Measurements from ENCODE around the gene ATF7IP.
A peak's percentile ranks its signal among the peaks of the same experiment; 100 is the strongest.
"Not testable (repeated sequence)": the region's sequence is repeated elsewhere in the genome, so short reads cannot be mapped to it uniquely, and the experiment has no call there.

The ATF7IP gene

GRCh38 chr12:14379508-14379907, 14.0 kb downstream of the ATF7IP start:
- no peak for DNase-seq (ENCODE audit: low read depth)

GRCh38 chr12:14384783-14385638, 19.5 kb downstream of the ATF7IP start:
- DNase-seq (ENCODE audit: low read depth), result peak; percentile 19

- no peak for DNase-seq (ENCODE audit: low read depth)
Observed at GRCh38 chr12:14387219-14387871, 21.9 kb downstream of the ATF7IP start.

GRCh38 chr12:14390449-14390848, 25.0 kb downstream of the ATF7IP start:
- no peak for DNase-seq (ENCODE audit: low read depth)

GRCh38 chr12:14390870-14391530, 25.5 kb downstream of the ATF7IP start:
- DNase-seq (ENCODE audit: low read depth), result no peak

GRCh38 chr12:14393751-14394150, 28.3 kb downstream of the ATF7IP start:
- no peak for DNase-seq (ENCODE audit: low read depth)

- DNase-seq (ENCODE audit: low read depth), result no peak
Observed at GRCh38 chr12:14394317-14395073, 29.0 kb downstream of the ATF7IP start.

- DNase-seq (ENCODE audit: low read depth), result no peak
Observed at GRCh38 chr12:14395074-14395778, 29.7 kb downstream of the ATF7IP start.

- no peak for DNase-seq (ENCODE audit: low read depth)
Observed at GRCh38 chr12:14396071-14396470, 30.6 kb downstream of the ATF7IP start.

GRCh38 chr12:14399871-14400270, 34.4 kb downstream of the ATF7IP start:
- DNase-seq (ENCODE audit: low read depth), result no peak

GRCh38 chr12:14400599-14400998, 35.1 kb downstream of the ATF7IP start:
- DNase-seq (ENCODE audit: low read depth), result no peak

GRCh38 chr12:14401267-14401666, 35.8 kb downstream of the ATF7IP start:
- not testable (repeated sequence) for DNase-seq (ENCODE audit: low read depth)

GRCh38 chr12:14402697-14403096, 37.2 kb downstream of the ATF7IP start:
- no peak for DNase-seq (ENCODE audit: low read depth)

- no peak for DNase-seq (ENCODE audit: low read depth)
Observed at GRCh38 chr12:14403293-14403692, 37.8 kb downstream of the ATF7IP start.

- no peak for DNase-seq (ENCODE audit: low read depth)
Observed at GRCh38 chr12:14403711-14404196, 38.3 kb downstream of the ATF7IP start.

- not testable (repeated sequence) for DNase-seq (ENCODE audit: low read depth)
Observed at GRCh38 chr12:14405407-14405806, 39.9 kb downstream of the ATF7IP start.

GRCh38 chr12:14408208-14408607, 42.7 kb downstream of the ATF7IP start:
- DNase-seq (ENCODE audit: low read depth), result no peak

- DNase-seq (ENCODE audit: low read depth), result no peak
Observed at GRCh38 chr12:14410177-14410576, 44.7 kb downstream of the ATF7IP start.

GRCh38 chr12:14410841-14411569, 45.5 kb downstream of the ATF7IP start:
- DNase-seq (ENCODE audit: low read depth), result no peak

- no peak for DNase-seq (ENCODE audit: low read depth)
Observed at GRCh38 chr12:14416658-14417057, 51.2 kb downstream of the ATF7IP start.

GRCh38 chr12:14417715-14418114, 52.2 kb downstream of the ATF7IP start:
- DNase-seq (ENCODE audit: low read depth), result peak; percentile 26
